HG02763 (cell line): Measurements from ENCODE around the gene IMPA2.
"Not testable (repeated sequence)": the region's sequence is repeated elsewhere in the genome, so short reads cannot be mapped to it uniquely, and the experiment has no call there.

Experiments used
- ATAC-seq: cut with Tn5 transposase; IDR thresholded peaks from one replicate; pipeline ENCODE4 v1.9.1; 2021; ENCODE audit warnings: mild to moderate bottlenecking, moderate library complexity; ENCODE audit not compliant: unreplicated experiment

IMPA2 gene

GRCh38 chr18:12027046-12027445 lies 45.7 kb downstream of the IMPA2 start:
- no peak for ATAC-seq

- ATAC-seq: no peak
Measured at GRCh38 chr18:12027480-12027879, 46.2 kb downstream of the IMPA2 start.

- no peak for ATAC-seq
Measured at GRCh38 chr18:12028040-12028628, 46.8 kb downstream of the IMPA2 start.

- ATAC-seq: no peak
Measured at GRCh38 chr18:12028674-12029073, 47.4 kb downstream of the IMPA2 start.

GRCh38 chr18:12029786-12030584 lies 48.7 kb downstream of the IMPA2 start:
- no peak for ATAC-seq

GRCh38 chr18:12030670-12031069 lies 49.4 kb downstream of the IMPA2 start:
- no peak for ATAC-seq

GRCh38 chr18:12031181-12031580 lies 49.9 kb downstream of the IMPA2 start:
- no peak for ATAC-seq

- ATAC-seq: no peak
Measured at GRCh38 chr18:12031846-12032245, 50.5 kb downstream of the IMPA2 start.

GRCh38 chr18:12032786-12033642 lies 51.7 kb downstream of the IMPA2 start:
- ATAC-seq: no peak

- no peak for ATAC-seq
Measured at GRCh38 chr18:12033643-12034025, 52.3 kb downstream of the IMPA2 start.

- no peak for ATAC-seq
Measured at GRCh38 chr18:12034241-12035100, 53.2 kb downstream of the IMPA2 start.

GRCh38 chr18:12035481-12035880 lies 54.2 kb downstream of the IMPA2 start:
- no peak for ATAC-seq

GRCh38 chr18:12036201-12036751 lies 55.0 kb downstream of the IMPA2 start:
- ATAC-seq: no peak

GRCh38 chr18:12038082-12038638 lies 56.9 kb downstream of the IMPA2 start:
- no peak for ATAC-seq

GRCh38 chr18:12038639-12039539 lies 57.6 kb downstream of the IMPA2 start:
- ATAC-seq: peak; percentile 79

GRCh38 chr18:12039540-12039930 lies 58.2 kb downstream of the IMPA2 start:
- ATAC-seq: not testable (repeated sequence)

- ATAC-seq: no peak
Measured at GRCh38 chr18:12041561-12041960, 60.3 kb downstream of the IMPA2 start.

GRCh38 chr18:12043811-12044210 lies 62.5 kb downstream of the IMPA2 start:
- no peak for ATAC-seq

GRCh38 chr18:12044591-12044990 lies 63.3 kb downstream of the IMPA2 start:
- no peak for ATAC-seq
